H1 (cell line): ENCODE measurements around the gene SLIT3. TPM values are rescaled to one million over a fixed set of nuclear protein-coding genes. Genes with fewer than 3 reads are reported as not detected.

ENCODE experiments used
- CTCF ChIA-PET: fragments of 300-600 bp; sonication (Branson Sonifier 250); formaldehyde crosslinking; loops from one replicate; lab custom pipeline; 2021; ENCODE audit not compliant: partially characterized antibody; lab: Charles Lee
- POLR2A ChIA-PET: fragments of 300-600 bp; sonication (Branson Sonifier 250); formaldehyde crosslinking; loops from one replicate; lab custom pipeline; 2021; ENCODE audit warnings: inconsistent platforms; ENCODE audit not compliant: partially characterized antibody; lab: Charles Lee
- DNase-seq, 2 experiments: peaks; one replicate each; pipeline versions ENCODE4 v3.0.0 to v3.0.0-alpha.2; 2010 to 2022; ENCODE audit warnings: low spot score in 2 of 2, low read depth in 1 of 2, mixed read lengths in 1 of 2
- FAIRE-seq: peaks from 2 replicates; lab custom pipeline; 2011; peaks lifted over from hg19 to GRCh38; lab: Jason Lieb, UNC
- H2AFZ ChIP-seq: 2 replicates; pipeline ENCODE4 v1.8.1; 2012; ENCODE audit warnings: low read length, inconsistent platforms
- H2AK5ac ChIP-seq: 2 replicates; pipeline ENCODE4 v1.6.1; 2013; ENCODE audit warnings: low read depth, low read length
- H2BK120ac ChIP-seq: replicated peaks from 2 replicates; pipeline ENCODE3; 2013; ENCODE audit warnings: low read depth, low read length, inconsistent platforms
- H2BK12ac ChIP-seq: 2 replicates; pipeline ENCODE4 v1.6.1; 2013; ENCODE audit warnings: low read depth, low read length
- H2BK15ac ChIP-seq: 2 replicates; pipeline ENCODE4 v1.6.1; 2013; ENCODE audit warnings: low read length
- H2BK20ac ChIP-seq: 2 replicates; pipeline ENCODE4 v1.6.1; 2013; ENCODE audit warnings: low read length
- H2BK5ac ChIP-seq: 2 replicates; pipeline ENCODE4 v1.6.1; 2013; ENCODE audit warnings: low read depth, low read length
- H3K14ac ChIP-seq: 2 replicates; pipeline ENCODE4 v1.6.1; 2013; ENCODE audit warnings: inconsistent platforms; ENCODE audit not compliant: insufficient read length
- H3K18ac ChIP-seq: 2 replicates; pipeline ENCODE4 v1.6.1; 2013; ENCODE audit warnings: low read length; ENCODE audit errors: extremely low read depth
- H3K23ac ChIP-seq: 2 replicates; pipeline ENCODE4 v1.6.1; 2013; ENCODE audit warnings: inconsistent platforms; ENCODE audit not compliant: insufficient read length
- H3K23me2 ChIP-seq: 2 replicates; pipeline ENCODE4 v1.6.1; 2013; ENCODE audit warnings: low read depth, low read length
- H3K27ac ChIP-seq: 2 replicates; pipeline ENCODE4 v1.6.1; 2011; ENCODE audit warnings: low read depth, low read length, inconsistent platforms
- H3K27me3 ChIP-seq, 4 experiments: replicated peaks in 1 of 4; 1 replicate in 1 of 4; 2 replicates in 3 of 4; pipeline versions ENCODE4 v1.6.1 to v1.8.1; 2011 to 2013; ENCODE audit warnings: low read length in 3 of 4, mild to moderate bottlenecking in 3 of 4, inconsistent platforms in 2 of 4, mixed read lengths in 2 of 4, moderate library complexity in 1 of 4; ENCODE audit not compliant: control insufficient read depth in 3 of 4, insufficient read depth in 3 of 4; ENCODE audit errors: extremely low read depth in 1 of 4
- H3K36me3 ChIP-seq, 4 experiments: 2 replicates each; pipeline versions ENCODE4 v1.6.1 to v1.8.1; 2011 to 2013; ENCODE audit warnings: mild to moderate bottlenecking in 4 of 4, low read length in 3 of 4, moderate library complexity in 2 of 4, control low read depth in 1 of 4, inconsistent platforms in 1 of 4; ENCODE audit not compliant: insufficient read depth in 4 of 4, control insufficient read depth in 2 of 4
- H3K4ac ChIP-seq: replicated peaks from 2 replicates; pipeline ENCODE3; 2013; ENCODE audit warnings: low read length, low read depth, mixed read lengths, inconsistent platforms; ENCODE audit not compliant: insufficient read length
- H3K4me1 ChIP-seq, 4 experiments: replicated peaks in 1 of 4; 1 replicate in 1 of 4; 2 replicates in 3 of 4; pipeline versions ENCODE4 v1.6.1 to v1.8.1; 2011 to 2013; ENCODE audit warnings: low read length in 3 of 4, inconsistent platforms in 2 of 4, mixed read lengths in 1 of 4; ENCODE audit not compliant: insufficient read depth in 4 of 4, control insufficient read depth in 3 of 4
- H3K4me2 ChIP-seq, 2 experiments: 2 replicates each; pipeline versions ENCODE4 v1.6.1 to v1.8.1; 2011 to 2013; ENCODE audit warnings: low read depth in 2 of 2, low read length in 2 of 2, control low read depth in 1 of 2, inconsistent platforms in 1 of 2, mild to moderate bottlenecking in 1 of 2; ENCODE audit not compliant: insufficient read depth in 1 of 2
- H3K4me3 ChIP-seq, 4 experiments: fragments of 200-600, 300-600 bp in 1 of 4; sonication (generic), shearing (Covaris generic), sonication (Bioruptor Twin) in 1 of 4; 2 replicates each; pipeline versions ENCODE4 v1.5.1 to v1.8.1; 2011 to 2016; ENCODE audit warnings: low read length in 4 of 4, low read depth in 3 of 4, control low read depth in 2 of 4, inconsistent platforms in 2 of 4, mild to moderate bottlenecking in 2 of 4, mixed read lengths in 1 of 4, moderate library complexity in 1 of 4; ENCODE audit not compliant: insufficient read depth in 2 of 4; ENCODE audit errors: extremely low read depth in 1 of 4
- H3K56ac ChIP-seq: replicated peaks from 2 replicates; pipeline ENCODE3; 2013; ENCODE audit warnings: low read depth, mild to moderate bottlenecking, mixed read lengths, low read length, inconsistent platforms; ENCODE audit not compliant: insufficient read length
- H3K79me1 ChIP-seq: 2 replicates; pipeline ENCODE4 v1.6.1; 2013; ENCODE audit warnings: low read depth, low read length, control low read depth
- H3K79me2 ChIP-seq, 2 experiments: 2 replicates each; pipeline versions ENCODE4 v1.6.1 to v1.8.1; 2012 to 2013; ENCODE audit warnings: low read length in 2 of 2, mild to moderate bottlenecking in 2 of 2, inconsistent platforms in 1 of 2; ENCODE audit not compliant: insufficient read depth in 2 of 2, control insufficient read depth in 1 of 2
- H3K9ac ChIP-seq, 4 experiments: replicated peaks in 1 of 4; 1 replicate in 1 of 4; 2 replicates in 3 of 4; pipeline versions ENCODE4 v1.6.1 to v1.8.1; 2011 to 2013; ENCODE audit warnings: low read depth in 3 of 4, low read length in 3 of 4, control low read depth in 2 of 4, mild to moderate bottlenecking in 2 of 4, moderate library complexity in 2 of 4, inconsistent platforms in 1 of 4; ENCODE audit errors: extremely low read depth in 1 of 4
- H3K9me3 ChIP-seq, 2 experiments: 2 replicates each; pipeline versions ENCODE4 v1.6.1 to v1.8.1; 2012 to 2013; ENCODE audit warnings: mild to moderate bottlenecking in 2 of 2, moderate library complexity in 2 of 2, control low read depth in 1 of 2, inconsistent platforms in 1 of 2, low read depth in 1 of 2, low read length in 1 of 2, mixed read lengths in 1 of 2; ENCODE audit not compliant: insufficient read depth in 2 of 2
- H4K20me1 ChIP-seq, 2 experiments: replicated peaks in 1 of 2; 2 replicates each; pipeline versions ENCODE3 to v1.8.1; 2011 to 2013; ENCODE audit warnings: inconsistent platforms in 2 of 2, low read length in 2 of 2, mild to moderate bottlenecking in 1 of 2; ENCODE audit not compliant: insufficient read depth in 2 of 2, control insufficient read depth in 1 of 2
- H4K5ac ChIP-seq: 2 replicates; pipeline ENCODE4 v1.6.1; 2013; ENCODE audit warnings: low read length, low read depth, mixed read lengths, inconsistent platforms; ENCODE audit not compliant: insufficient read length
- H4K8ac ChIP-seq: 2 replicates; pipeline ENCODE4 v1.8.0; 2013; ENCODE audit warnings: mild to moderate bottlenecking, moderate library complexity, low read length, inconsistent platforms; ENCODE audit not compliant: insufficient read depth; ENCODE audit errors: extremely low read depth
- H4K91ac ChIP-seq: replicated peaks from 2 replicates; pipeline ENCODE3; 2013; ENCODE audit warnings: low read length, mixed read lengths, inconsistent platforms; ENCODE audit not compliant: insufficient read length
- ASH2L ChIP-seq: fragments of 200-600, 300-600 bp; sonication (generic); IDR thresholded peaks from one replicate; pipeline ENCODE4 v1.7.1; 2017; ENCODE audit warnings: low read length
- ATF2 ChIP-seq: IDR thresholded peaks from 2 replicates; pipeline ENCODE4 v1.6.1; 2012; ENCODE audit warnings: low read length, inconsistent platforms
- BRCA1 ChIP-seq: IDR thresholded peaks from 2 replicates; pipeline ENCODE4 v1.6.1; 2012; ENCODE audit warnings: low read depth, low read length, improper control_type of control experiment
- EGR1 ChIP-seq: IDR thresholded peaks from 2 replicates; pipeline ENCODE4 v1.6.1; 2011; ENCODE audit warnings: low read depth, low read length, borderline replicate concordance
- EZH2 ChIP-seq: fragments of 200-600 bp; sonication (generic); IDR thresholded peaks from 2 replicates; pipeline ENCODE4 v1.7.1; 2012; ENCODE audit warnings: low read depth, mild to moderate bottlenecking, moderate library complexity, low read length, inconsistent platforms; ENCODE audit not compliant: severe bottlenecking
- MAFK ChIP-seq: IDR thresholded peaks from 2 replicates; pipeline ENCODE4 v1.6.1; 2012; ENCODE audit warnings: low read depth, mild to moderate bottlenecking, improper control_type of control experiment, low read length
- TAF7 ChIP-seq: optimal IDR thresholded peaks from 2 replicates; pipeline ENCODE3; 2011; ENCODE audit warnings: low read depth, mild to moderate bottlenecking, inconsistent platforms, low read length, moderate library complexity, borderline replicate concordance
- WGBS, 2 experiments: shearing (Covaris generic) in 1 of 2; methylation state at CpG; one replicate each; pipeline versions ENCODE4 v1.1.6 to v1.1.7; 2013 to 2015; ENCODE audit warnings: low lambda C conversion rate in 2 of 2, mixed read lengths in 2 of 2, inconsistent platforms in 1 of 2, low coverage in 1 of 2, missing lambda C conversion rate in 1 of 2; ENCODE audit not compliant: insufficient replicate concordance in 2 of 2, insufficient coverage in 1 of 2, insufficient read length in 1 of 2; ENCODE audit errors: extremely low coverage in 1 of 2, missing lambda C conversion rate in 1 of 2; 5-methylcytosine and 5-hydroxymethylcytosine counted together
- polyA plus RNA-seq, 7 experiments: library from polyadenylated mRNA; depleted of rRNA in 3 of 7; stranded (reverse) in 5 of 7; unstranded in 2 of 7; fragments of >200 nt in 5 of 7; fragments of 200-250 nt in 2 of 7; gene quantifications; 1 replicate in 5 of 7; 2 replicates in 1 of 7; 4 replicates in 1 of 7; pipeline versions ENCODE4 v1.2.1 to v1.2.3, GENCODE V29; 2011 to 2013; ENCODE audit warnings: missing spikeins in 2 of 7, mixed read lengths in 2 of 7
- total RNA-seq: library from RNA; stranded (reverse); fragmentation: NEBNext Ultra II Directional; extraction: Animal tissue kit (Norgen Biotek cat#: 25700); gene quantifications from 2 replicates; pipeline ENCODE4 v1.2.1, GENCODE V29; 2021

Gene SLIT3
- total and polyA plus RNA-seq, 2 of the 8 experiments (the other 6 are each of a cell fraction or from before 2014, with no cell fraction given): 1.1 to 1.2 TPM

GRCh38 chr5:169041180-169041579 lies 259.8 kb downstream of the SLIT3 start:
- Histone ChIP-seq H2BK20ac (no peak overlapping the region), H4K5ac (no peak overlapping the region), H3K4me1 (0 out of 7 replicates have a peak, but pooled peaks cover 0 to 2% (median 0%) of the 10 kb centered on the region in 4 experiments), H2BK12ac (no peak overlapping the region), H2BK5ac (no peak overlapping the region), H2BK120ac (no peak overlapping the region), H3K9ac (no peak overlapping the region), H3K9me3 (no peaks in the 10 kb centered on the region), H4K91ac (no peak overlapping the region), H3K79me1 (no peaks in the 10 kb centered on the region), H2AK5ac (no peak overlapping the region), H2AFZ (no peak overlapping the region), H3K23ac (no peak overlapping the region), H3K4ac (no peak overlapping the region), H3K79me2 (no peaks in the 10 kb centered on the region), H3K27ac (no peak overlapping the region), H3K56ac (no peak overlapping the region), H3K36me3 (no peaks in the 10 kb centered on the region), H3K23me2 (no peaks in the 10 kb centered on the region), H3K27me3 (no peaks in the 10 kb centered on the region), H2BK15ac (no peak overlapping the region), H3K4me3 (no peak overlapping the region), H3K4me2 (no peak overlapping the region), H3K18ac (no peak overlapping the region), H4K8ac (no peak overlapping the region), H3K14ac (no peak overlapping the region), H4K20me1 (no peaks in the 10 kb centered on the region)
- TF ChIP-seq MAFK (no peak), TAF7 (no peak), EGR1 (no peak), ATF2 (no peak), ASH2L (no peak), EZH2 (no peak), BRCA1 (no peak)
- FAIRE-seq (no peak), DNase-seq (no peak)
- CTCF ChIA-PET: interaction anchor here (1.1 kb wide), 1 partner anchor 18 kb away, joined by 3 read pairs; no protein-coding TSS in a partner anchor
- POLR2A ChIA-PET: no interaction called here
- WGBS, 2 experiments: 85% methylated on average over 7 of the region's 7 CpGs; no CpG with 5 or more reads in 1 of the 2 experiments
